Glutamatergic neuron (in vitro differentiated cells): ENCODE results near the gene GPR31. TPM values are rescaled to one million over a fixed set of nuclear protein-coding genes. Genes with fewer than 3 reads are reported as not detected.

Source experiments
- DNase-seq: peaks from one replicate; pipeline ENCODE4 v3.0.0; 2022
- H3K27ac Mint-ChIP-seq: one replicate; pipeline ENCODE4 v1.8.0; 2020; ENCODE audit warnings: mild to moderate bottlenecking, mixed read lengths, inconsistent platforms; ENCODE audit not compliant: unreplicated experiment
- H3K27me3 Mint-ChIP-seq: one replicate; pipeline ENCODE4 v1.8.0; 2020; ENCODE audit warnings: mild to moderate bottlenecking, moderate library complexity, mixed read lengths, inconsistent platforms; ENCODE audit not compliant: unreplicated experiment
- H3K36me3 Mint-ChIP-seq: one replicate; pipeline ENCODE4 v1.8.0; 2020; ENCODE audit warnings: mild to moderate bottlenecking, mixed read lengths, inconsistent platforms; ENCODE audit not compliant: unreplicated experiment
- H3K4me1 Mint-ChIP-seq: one replicate; pipeline ENCODE4 v1.8.0; 2020; ENCODE audit warnings: mild to moderate bottlenecking, low read depth, mixed read lengths, inconsistent platforms; ENCODE audit not compliant: unreplicated experiment
- H3K4me3 Mint-ChIP-seq: one replicate; pipeline ENCODE4 v1.8.0; 2020; ENCODE audit warnings: mild to moderate bottlenecking, mixed read lengths, inconsistent platforms; ENCODE audit not compliant: unreplicated experiment
- H3K9me3 Mint-ChIP-seq: one replicate; pipeline ENCODE4 v1.8.0; 2020; ENCODE audit warnings: mild to moderate bottlenecking, moderate library complexity, mixed read lengths, inconsistent platforms; ENCODE audit not compliant: unreplicated experiment
- CTCF ChIP-seq: fragments of 200-600 bp; sonication (generic); IDR thresholded peaks from one replicate; pipeline ENCODE4 v1.5.0; 2021; ENCODE audit not compliant: partially characterized antibody, unreplicated experiment
- total RNA-seq: library from RNA; stranded (reverse); fragmentation: NEBNext Ultra II Directional; extraction: Animal tissue kit (Norgen Biotek cat#: 25700); gene quantifications from one replicate; pipeline ENCODE4 v1.2.1, GENCODE V29; 2021; ENCODE audit not compliant: unreplicated experiment

The GPR31 gene
- total RNA-seq, 1 donor from 2014 or later = not detected

- no peak for TF ChIP-seq CTCF
- peaks cover 4% of the 10 kb centered on the region for H3K9me3 Mint-ChIP-seq
- H3K27me3 Mint-ChIP-seq = peaks cover 1% of the 10 kb centered on the region
- no peak overlapping the region for H3K27ac Mint-ChIP-seq
- no peaks in the 10 kb centered on the region for H3K36me3 Mint-ChIP-seq
- H3K4me1 Mint-ChIP-seq = no peaks in the 10 kb centered on the region
- DNase-seq = no peak
- H3K4me3 Mint-ChIP-seq = no peak overlapping the region
These were observed 4.2 kb upstream of the GPR31 start for GRCh38 chr6:167161851-167162467.

DNA sequence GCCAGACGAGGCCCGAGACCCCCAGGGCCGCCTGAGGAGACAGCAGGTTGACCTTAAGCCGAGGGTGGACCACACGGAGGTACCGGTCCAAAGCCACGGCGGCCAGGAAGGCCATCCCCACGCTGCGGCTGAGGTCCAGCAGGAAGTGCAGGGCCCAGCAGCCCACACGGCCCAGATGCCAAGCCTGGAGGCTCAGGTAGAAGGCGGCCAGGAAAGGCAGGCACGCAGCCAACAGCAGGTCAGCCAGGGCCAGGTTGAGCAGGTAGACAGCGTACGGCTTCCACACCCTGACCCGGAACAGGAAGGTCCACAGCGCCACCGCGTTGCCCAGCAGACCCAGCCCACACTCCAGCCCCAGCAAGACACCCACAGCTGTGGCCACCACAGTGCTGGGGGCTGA, 366 bp downstream of the GPR31 start:
- Mint-ChIP-seq H3K4me3 (no peak overlapping the region), H3K9me3 (peaks cover 4% of the 10 kb centered on the region), H3K27me3 (peaks cover 2% of the 10 kb centered on the region), H3K36me3 (no peaks in the 10 kb centered on the region), H3K4me1 (no peaks in the 10 kb centered on the region), H3K27ac (no peak overlapping the region)
- no peak for TF ChIP-seq CTCF
- no peak for DNase-seq

- Mint-ChIP-seq H3K4me3 (no peak overlapping the region), H3K27me3 (peaks cover 2% of the 10 kb centered on the region), H3K9me3 (peaks cover 2% of the 10 kb centered on the region), H3K36me3 (no peaks in the 10 kb centered on the region), H3K27ac (no peak overlapping the region), H3K4me1 (peaks cover 3% of the 10 kb centered on the region)
- TF ChIP-seq CTCF = no peak
- DNase-seq = no peak
These were observed 2.9 kb downstream of the GPR31 start for GRCh38 chr6:167154895-167155294.

DNA sequence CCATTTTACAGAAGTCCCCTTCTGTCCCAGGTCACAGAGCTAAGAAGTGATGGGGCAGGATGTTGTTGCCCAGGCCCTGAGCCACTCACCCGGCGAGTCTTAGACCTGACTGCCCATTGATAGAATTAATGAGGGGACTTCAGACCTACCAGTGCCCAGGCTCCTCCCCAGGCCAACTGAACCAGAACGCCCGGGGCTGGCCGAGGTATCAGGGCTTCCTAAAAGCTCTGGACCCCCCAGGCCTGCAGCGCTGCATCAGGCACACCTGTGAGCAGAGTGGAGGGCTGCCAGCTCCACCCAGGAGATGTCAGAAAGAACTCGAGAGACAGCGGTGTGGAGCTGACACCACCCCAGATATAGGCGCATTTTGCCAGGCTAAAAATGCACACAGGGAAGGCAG, 3.5 kb downstream of the GPR31 start:
- Mint-ChIP-seq H3K36me3 (no peaks in the 10 kb centered on the region), H3K27ac (no peak overlapping the region), H3K27me3 (peaks cover 2% of the 10 kb centered on the region)

More for the DNA sequence above, 3.5 kb downstream of the GPR31 start:
- Mint-ChIP-seq H3K4me1 (peaks cover 3% of the 10 kb centered on the region), H3K9me3 (peaks cover 2% of the 10 kb centered on the region), H3K4me3 (no peak overlapping the region)
- DNase-seq = no peak
- no peak for TF ChIP-seq CTCF
